ENCODE results near the gene ZSCAN31. TPM values are rescaled to one million over a fixed set of nuclear protein-coding genes. Genes with fewer than 3 reads are reported as not detected.

The ZSCAN31 gene
- 10 to 100 TPM in 1 of 7 donors, 1 to 10 TPM in 6; 2.8 to 13.7 (median 4.2) TPM for total RNA-seq
- 1 to 10 TPM; 1.2 to 2.5 (median 1.7) TPM for polyA plus RNA-seq
- long read RNA-seq, donor 1, result 0 reads
- long read RNA-seq, donor 2, result 0 reads

GRCh38 chr6:28335564-28336283, at the start of gene ZSCAN31:
Gene ZSCAN31 (minus strand): TSS chr6:28336148. CDS start chr6:28329683, 6,465 bp downstream.
- peaks cover 0 to 12% (median 10%) of the 10 kb centered on the region in 8 donors for H3K9me3 ChIP-seq
- no peaks in the 10 kb centered on the region for H3K36me3 ChIP-seq
- peak within 1 kb of the TSS; percentile 92 to 97 (median 95) for H3K27ac ChIP-seq
- peak; percentile 95 for DNase-seq
- peaks cover 15 to 28% (median 18%) of the 10 kb centered on the region in 6 donors for H3K4me1 ChIP-seq
- H3K4me3 ChIP-seq, result peak within 1 kb of the TSS; percentile 48 to 73 (median 61)
- intact Hi-C loops (cut with DNase I; ENCODE audit: low total_unique reads), result no loop called here
- no peaks in the 10 kb centered on the region for H3K27me3 ChIP-seq (replicated peaks in 1 of 7)
- peak in 2 of 3 donors; percentile 14 to 89 for TF ChIP-seq POLR2A (IDR thresholded peaks at IDR 0.05)
- no peak for TF ChIP-seq CTCF (IDR thresholded peaks at IDR 0.05 in 8 of 11, conservative IDR thresholded peaks at IDR 0.05 in 3 of 11)
- peak; percentile 90 to 95 (median 92) for TF ChIP-seq POLR2AphosphoS5 (IDR thresholded peaks at IDR 0.05)
- WGBS, 5 donors, result 0 to 1% (median 0%) methylated on average over 23 to 35 of the region's 35 CpGs

DNA sequence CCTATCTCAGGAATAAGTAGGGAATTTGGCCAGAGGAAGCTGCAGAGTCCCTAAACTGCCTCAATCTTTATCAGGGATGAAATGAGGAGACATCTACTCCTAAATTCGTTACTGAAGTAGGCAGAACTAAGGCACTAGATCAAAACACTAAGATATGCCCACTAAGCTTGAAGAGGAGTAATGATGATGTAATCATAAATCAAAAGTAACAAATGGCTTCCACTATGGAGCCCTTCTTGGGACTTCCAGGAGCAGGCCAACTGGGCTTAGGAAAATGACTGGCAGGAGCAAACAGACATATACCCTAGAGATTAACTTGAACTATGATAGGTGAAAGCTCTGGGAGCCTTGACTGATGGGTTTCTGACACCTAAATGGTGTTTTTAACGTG, 48.2 kb upstream of the ZSCAN31 start:
- peaks cover 0 to 9% (median 3%) of the 10 kb centered on the region in 8 donors for H3K9me3 ChIP-seq
- no peak overlapping the region for H3K4me3 ChIP-seq
- peaks cover 0 to 19% (median 11%) of the 10 kb centered on the region in 6 donors for H3K4me1 ChIP-seq
- peaks cover 0 to 78% (median 33%) of the 10 kb centered on the region in 6 donors for H3K36me3 ChIP-seq
- peak overlapping the region in 4 of 8 donors; percentile 76 to 85 (median 82) for H3K27ac ChIP-seq
- no peak for DNase-seq
- 72 to 90% (median 84%) methylated on average over 2 of the region's 2 CpGs for WGBS, 5 donors
- intact Hi-C loops (cut with DNase I; ENCODE audit: low total_unique reads), result no loop called here
- TF ChIP-seq CTCF (IDR thresholded peaks at IDR 0.05 in 8 of 11, conservative IDR thresholded peaks at IDR 0.05 in 3 of 11) (no peak), POLR2A (IDR thresholded peaks at IDR 0.05) (no peak), POLR2AphosphoS5 (IDR thresholded peaks at IDR 0.05) (no peak)
- no peaks in the 10 kb centered on the region for H3K27me3 ChIP-seq (replicated peaks in 1 of 7)

DNA sequence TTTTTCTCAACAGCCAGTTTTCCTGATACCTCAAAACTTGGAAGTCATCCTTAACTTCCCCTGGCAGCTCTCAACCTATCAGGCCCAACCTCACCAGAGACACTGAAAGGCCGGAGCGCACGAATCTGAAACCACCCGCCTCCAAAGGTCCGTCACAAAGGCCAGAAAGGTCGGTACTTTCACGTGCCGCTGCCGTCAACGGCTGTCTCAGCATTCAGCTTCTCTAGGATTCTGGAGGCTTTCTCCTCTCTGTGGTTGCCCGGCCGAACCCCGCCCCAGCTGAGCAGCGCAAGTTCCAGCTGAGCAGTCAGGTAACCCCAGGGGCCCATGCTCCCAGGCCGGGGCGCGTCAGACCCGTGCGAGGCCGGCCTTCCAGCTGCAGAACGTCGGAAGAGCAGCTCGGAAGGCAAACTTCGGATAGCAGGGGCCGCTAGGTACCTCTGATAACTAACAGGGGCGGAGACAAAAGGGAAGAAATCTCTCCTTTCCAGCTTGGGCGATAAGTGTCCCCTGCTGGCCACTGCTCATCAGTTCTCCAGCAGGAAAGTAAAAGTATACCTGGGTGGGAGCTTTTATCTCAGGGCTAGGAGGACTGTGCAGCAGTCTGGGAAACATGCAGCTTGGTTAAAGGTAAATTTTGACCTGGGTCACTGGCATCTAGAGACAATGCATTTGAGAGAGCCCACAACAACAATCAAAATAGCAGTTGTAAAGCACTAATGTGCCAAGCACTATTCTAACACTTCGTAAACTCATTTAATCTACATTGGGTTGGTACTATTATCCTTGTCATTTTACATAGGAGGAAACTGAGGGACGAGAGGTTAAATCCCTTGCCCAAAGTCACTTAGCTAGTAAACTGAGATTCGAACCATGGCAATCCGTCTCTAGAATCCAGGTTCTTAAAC, 47.5 kb upstream of the ZSCAN31 start:
- Histone ChIP-seq H3K27ac (peak overlapping the region; percentile 43 to 85 (median 76)), H3K27me3 (replicated peaks in 1 of 7) (no peaks in the 10 kb centered on the region), H3K4me3 (peak overlapping the region; percentile 3 to 68 (median 27)), H3K4me1 (peaks cover 0 to 19% (median 11%) of the 10 kb centered on the region in 6 donors), H3K36me3 (peaks cover 0 to 78% (median 33%) of the 10 kb centered on the region in 6 donors), H3K9me3 (peaks cover 0 to 16% (median 10%) of the 10 kb centered on the region in 8 donors)
- peak; percentile 93 for DNase-seq
- peak in 8 of 11 experiments; percentile 21 to 49 (median 38) for TF ChIP-seq CTCF (IDR thresholded peaks at IDR 0.05 in 8 of 11, conservative IDR thresholded peaks at IDR 0.05 in 3 of 11)
- TF ChIP-seq POLR2AphosphoS5 (IDR thresholded peaks at IDR 0.05), result peak; percentile 80 to 83 (median 82)
- no peak for TF ChIP-seq POLR2A (IDR thresholded peaks at IDR 0.05)
- 15 to 26% (median 16%) methylated on average over 29 to 31 of the region's 31 CpGs for WGBS, 5 donors
- intact Hi-C loops (cut with DNase I; ENCODE audit: low total_unique reads), result no loop called here
